Body of pancreas (tissue), 4 donors: ENCODE measurements around the gene GNG3. TPM values are rescaled to one million over a fixed set of nuclear protein-coding genes. Genes with fewer than 3 reads are reported as not detected.

Experiments used
- ATAC-seq: fragments of 150-250 bp; one replicate; pipeline ENCODE4 v1.9.1; 2016
- DNase-seq, 4 donors: peaks; one replicate each; pipeline ENCODE4 v3.0.0-alpha.2; 2019
- H3K27ac ChIP-seq, 4 donors: fragments of 200-600 bp; sonication (generic); 1 replicate in 3 of 4; 2 replicates in 1 of 4; pipeline versions ENCODE4 v1.5.1 to v1.6.1; 2016 to 2019; ENCODE audit warnings: mild to moderate bottlenecking in 1 of 4, mixed read lengths in 1 of 4, moderate library complexity in 1 of 4
- H3K27me3 ChIP-seq, 2 donors: fragments of 200-600 bp; sonication (generic); one replicate each; pipeline ENCODE4 v1.6.0; 2016; ENCODE audit warnings: mild to moderate bottlenecking in 1 of 2
- H3K36me3 ChIP-seq, 2 donors: fragments of 200-600 bp; sonication (generic); replicated peaks in 1 of 2; 2 replicates each; pipeline ENCODE4 v1.5.1; 2016; ENCODE audit warnings: low read depth in 2 of 2; ENCODE audit not compliant: insufficient read depth in 1 of 2
- H3K4me1 ChIP-seq: fragments of 200-600 bp; sonication (generic); one replicate; pipeline ENCODE4 v1.6.0; 2016
- H3K4me3 ChIP-seq, 2 donors: fragments of 200-600 bp; sonication (generic); 1 replicate in 1 of 2; 2 replicates in 1 of 2; pipeline ENCODE4 v1.5.1; 2016 to 2019
- H3K9me3 ChIP-seq, 3 donors: fragments of 200-600 bp; sonication (generic); 1 replicate in 2 of 3; 2 replicates in 1 of 3; pipeline ENCODE4 v1.5.1; 2016
- CTCF ChIP-seq, 7 experiments: fragments of 450-650 bp in 4 of 7; fragments of 200-600 bp in 3 of 7; sonication (generic) in 3 of 7; IDR thresholded peaks; one replicate each; pipeline ENCODE4 v1.5.1; 2016 to 2019; ENCODE audit warnings: antibody characterized with exemption in 7 of 7
- POLR2A ChIP-seq, 3 donors: fragments of 450-650 bp; IDR thresholded peaks; one replicate each; pipeline ENCODE4 v1.6.1; 2016; ENCODE audit warnings: antibody characterized with exemption in 3 of 3, mild to moderate bottlenecking in 2 of 3
- WGBS, 2 donors: methylation state at CpG; one replicate each; pipeline ENCODE4 v1.1.5; 2017; 5-methylcytosine and 5-hydroxymethylcytosine counted together
- intact Hi-C: fragments of 100-400 bp; cut with DNase I; formaldehyde crosslinking; loops from one replicate; pipeline ENCODE4 v1.15.1; 2023
- total RNA-seq, 2 donors: library from RNA; depleted of rRNA; stranded (reverse); fragments of >200 nt; gene quantifications; one replicate each; pipeline ENCODE4 v1.1.0, GENCODE V29; 2016

Gene GNG3
- total RNA-seq, 2 donors from 2014 or later = 1.0 TPM; not detected in 1

DNA sequence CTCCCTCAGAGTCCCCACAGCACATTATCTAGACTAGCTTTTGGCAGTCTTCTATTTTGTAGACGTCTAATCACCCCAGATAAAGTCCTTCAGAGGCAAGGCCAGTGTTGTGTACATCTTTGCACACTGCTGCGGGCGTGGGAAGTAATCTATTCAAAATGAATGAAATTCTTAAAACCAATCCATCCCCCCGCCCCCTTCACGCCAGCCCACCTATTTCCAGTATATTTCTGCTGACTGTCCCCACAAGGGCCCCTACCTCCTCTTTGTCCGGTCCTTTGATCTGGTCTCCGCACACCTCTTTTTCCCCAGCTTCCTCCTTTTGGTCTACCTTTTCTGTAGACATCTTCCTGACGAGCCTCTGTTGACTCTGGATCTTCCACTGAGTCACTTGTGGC, 627 bp upstream of the GNG3 start:
- DNase-seq (no peak), ATAC-seq (no peak)
- intact Hi-C loops = no loop called here
- H3K9me3 ChIP-seq = no peaks in the 10 kb centered on the region
- no peaks in the 10 kb centered on the region for H3K27me3 ChIP-seq
- no peak overlapping the region for H3K4me3 ChIP-seq
- 47 to 49% methylated on average over 8 of the region's 8 CpGs for WGBS, 2 donors
- no peaks in the 10 kb centered on the region for H3K36me3 ChIP-seq
- peaks cover 66% of the 10 kb centered on the region for H3K4me1 ChIP-seq
- peak overlapping the region; percentile 85 to 92 (median 89) for H3K27ac ChIP-seq
- no peak for TF ChIP-seq CTCF (IDR thresholded peaks at IDR 0.05)
- TF ChIP-seq POLR2A (IDR thresholded peaks at IDR 0.05) = no peak

DNA sequence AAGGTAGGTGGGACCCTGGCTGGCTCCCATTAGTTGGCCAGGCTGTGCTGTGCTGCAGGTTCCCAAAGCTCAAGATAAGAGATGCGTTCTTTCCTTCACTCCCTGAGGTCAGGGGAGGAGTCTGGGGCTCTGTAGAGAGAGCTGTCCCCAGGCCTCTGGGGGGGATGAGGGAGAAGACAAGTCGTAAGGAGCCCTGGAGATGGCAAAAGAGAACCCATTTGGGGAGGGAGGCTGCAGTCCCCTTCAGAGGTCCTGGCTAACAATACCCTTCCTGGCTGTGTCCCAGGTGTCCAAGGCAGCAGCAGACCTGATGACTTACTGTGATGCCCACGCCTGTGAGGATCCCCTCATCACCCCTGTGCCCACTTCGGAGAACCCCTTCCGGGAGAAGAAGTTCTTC, 916 bp downstream of the GNG3 start:
- no peaks in the 10 kb centered on the region for H3K36me3 ChIP-seq
- no peak overlapping the region for H3K4me3 ChIP-seq
- TF ChIP-seq POLR2A (IDR thresholded peaks at IDR 0.05) (no peak), CTCF (IDR thresholded peaks at IDR 0.05) (no peak)
- H3K9me3 ChIP-seq = no peaks in the 10 kb centered on the region
- ATAC-seq (no peak), DNase-seq (no peak)
- intact Hi-C loops = no loop called here
- whole genome bisulfite sequencing, 2 donors = 63 to 64% methylated on average over 5 of the region's 5 CpGs
- H3K4me1 ChIP-seq = peaks cover 81% of the 10 kb centered on the region
- H3K27me3 ChIP-seq = no peaks in the 10 kb centered on the region
- peak overlapping the region; percentile 70 to 94 (median 93) for H3K27ac ChIP-seq

DNA sequence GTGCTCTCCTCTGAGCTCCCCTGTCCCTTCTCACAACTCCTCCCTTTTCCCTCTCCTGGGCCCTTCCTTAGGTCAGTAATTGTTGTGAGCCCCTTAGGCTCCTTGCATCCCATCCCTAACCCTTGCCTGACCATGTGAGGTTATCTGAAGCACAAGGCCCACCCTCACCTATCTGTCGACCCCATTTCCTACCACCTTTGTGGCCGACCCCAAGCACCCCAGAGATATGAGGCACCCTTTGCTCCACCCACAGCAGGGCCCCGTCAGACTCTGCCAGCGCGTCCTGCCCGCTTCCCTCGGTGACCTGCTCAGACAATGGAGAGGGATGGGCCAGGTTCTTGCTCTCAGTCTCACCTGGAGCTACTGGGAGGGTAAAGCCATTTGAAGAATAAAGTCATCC, 1.3 kb downstream of the GNG3 start:
- ATAC-seq = no peak
- peaks cover 85% of the 10 kb centered on the region for H3K4me1 ChIP-seq

DNA sequence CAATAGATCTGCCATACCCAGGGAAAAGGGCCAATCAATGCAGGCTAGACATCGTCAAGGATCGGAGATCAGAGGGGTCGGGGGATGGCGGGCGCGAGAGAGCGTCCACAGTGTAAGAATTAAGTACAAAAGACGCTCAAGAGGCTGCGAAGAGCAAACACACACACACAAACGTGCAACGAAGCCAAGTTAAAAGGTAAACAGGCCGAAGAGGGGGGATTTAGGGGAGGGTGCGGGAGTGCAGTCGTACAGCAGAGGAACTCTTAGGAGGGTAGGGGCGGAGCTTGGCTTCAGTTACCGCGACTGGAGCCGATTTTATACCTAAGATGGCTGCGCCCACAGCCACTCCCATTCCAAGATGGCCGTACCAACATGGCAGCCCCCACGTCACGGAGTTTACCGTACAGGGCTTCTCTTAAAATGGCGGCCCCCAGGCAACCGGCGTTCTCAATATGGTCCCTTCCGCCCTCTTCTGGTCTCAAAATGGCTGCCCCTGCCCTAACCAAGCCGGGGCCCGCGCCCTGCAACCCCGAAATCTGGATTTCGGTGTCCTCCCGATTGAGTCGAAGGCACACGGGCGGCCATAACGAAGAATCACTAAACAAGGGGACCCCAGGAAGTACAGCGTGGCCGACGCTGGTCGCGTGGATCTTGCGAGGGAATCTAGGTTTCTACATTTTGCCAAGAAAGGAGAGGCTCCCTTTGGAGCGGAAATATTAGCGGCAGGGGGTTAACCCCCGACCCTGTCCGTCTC, 1.9 kb downstream of the GNG3 start:
- H3K4me1 ChIP-seq = peaks cover 91% of the 10 kb centered on the region
- H3K27me3 ChIP-seq = no peaks in the 10 kb centered on the region
- H3K27ac ChIP-seq = peak overlapping the region; percentile 70 to 94 (median 93)
- TF ChIP-seq CTCF (IDR thresholded peaks at IDR 0.05) (peak in 1 of 7 experiments; percentile 16), POLR2A (IDR thresholded peaks at IDR 0.05) (peak; percentile 46 to 86 (median 81))
- intact Hi-C loops = no loop called here
- H3K36me3 ChIP-seq = no peaks in the 10 kb centered on the region
- H3K4me3 ChIP-seq = no peak overlapping the region
- DNase-seq (peak; percentile 97 to 99 (median 99)), ATAC-seq (peak; percentile 77)
- no peaks in the 10 kb centered on the region for H3K9me3 ChIP-seq
- 2 to 3% methylated on average over 47 of the region's 47 CpGs for WGBS, 2 donors

More for the DNA sequence above, 1.3 kb downstream of the GNG3 start:
- no peak for TF ChIP-seq POLR2A (IDR thresholded peaks at IDR 0.05)
- TF ChIP-seq CTCF (IDR thresholded peaks at IDR 0.05) = no peak
- H3K36me3 ChIP-seq = no peaks in the 10 kb centered on the region
- intact Hi-C loops = no loop called here
- no peaks in the 10 kb centered on the region for H3K9me3 ChIP-seq
- H3K4me3 ChIP-seq = no peak overlapping the region
- H3K27me3 ChIP-seq = no peaks in the 10 kb centered on the region
- peak in 3 of 4 donors; percentile 34 to 44 (median 40) for DNase-seq
- WGBS, 2 donors = 2 to 3% methylated on average over 7 of the region's 7 CpGs
- H3K27ac ChIP-seq = peak overlapping the region; percentile 70 to 94 (median 93)

DNA sequence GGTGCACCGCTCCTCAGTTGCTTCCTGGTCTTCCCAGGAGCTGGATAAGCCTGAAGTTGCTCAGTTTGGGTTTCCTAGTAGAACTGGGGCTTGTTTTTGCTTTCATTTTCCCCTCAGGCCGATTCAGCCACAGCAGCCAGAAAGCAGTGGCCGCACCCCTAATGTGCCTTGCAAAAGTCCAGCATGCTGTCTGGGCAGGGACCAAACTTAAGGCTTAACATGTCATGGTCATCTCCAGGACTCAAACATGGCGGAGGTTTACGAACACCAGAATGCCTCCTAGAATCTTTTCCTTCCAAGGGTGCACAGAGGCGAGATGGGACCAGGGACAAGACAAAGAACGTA, 2.5 kb downstream of the GNG3 start:
- Histone ChIP-seq H3K4me1 (peaks cover 90% of the 10 kb centered on the region), H3K27me3 (no peaks in the 10 kb centered on the region), H3K27ac (peak overlapping the region; percentile 70 to 94 (median 93)), H3K9me3 (no peaks in the 10 kb centered on the region), H3K36me3 (peaks cover 0 to 2% of the 10 kb centered on the region in 2 donors), H3K4me3 (no peak overlapping the region)
- intact Hi-C loops = no loop called here
- DNase-seq = no peak
- WGBS, 2 donors = 69 to 74% methylated on average over 7 of the region's 7 CpGs
- no peak for TF ChIP-seq CTCF (IDR thresholded peaks at IDR 0.05)
- TF ChIP-seq POLR2A (IDR thresholded peaks at IDR 0.05) = no peak
- no peak for ATAC-seq
